ENCODE measurements around the gene GALNT17. TPM values are rescaled to one million over a fixed set of nuclear protein-coding genes. Genes with fewer than 3 reads are reported as not detected.
A peak's percentile ranks its signal among the peaks of the same experiment; 100 is the strongest.

GALNT17 gene
- total RNA-seq, 1 donor from 2014 or later = 20.2 TPM

GRCh38 chr7:71457021-71457420 is 325.1 kb downstream of the GALNT17 start:
- no peak overlapping the region for H3K4me3 Mint-ChIP-seq
- TF ChIP-seq, protein P1, sequence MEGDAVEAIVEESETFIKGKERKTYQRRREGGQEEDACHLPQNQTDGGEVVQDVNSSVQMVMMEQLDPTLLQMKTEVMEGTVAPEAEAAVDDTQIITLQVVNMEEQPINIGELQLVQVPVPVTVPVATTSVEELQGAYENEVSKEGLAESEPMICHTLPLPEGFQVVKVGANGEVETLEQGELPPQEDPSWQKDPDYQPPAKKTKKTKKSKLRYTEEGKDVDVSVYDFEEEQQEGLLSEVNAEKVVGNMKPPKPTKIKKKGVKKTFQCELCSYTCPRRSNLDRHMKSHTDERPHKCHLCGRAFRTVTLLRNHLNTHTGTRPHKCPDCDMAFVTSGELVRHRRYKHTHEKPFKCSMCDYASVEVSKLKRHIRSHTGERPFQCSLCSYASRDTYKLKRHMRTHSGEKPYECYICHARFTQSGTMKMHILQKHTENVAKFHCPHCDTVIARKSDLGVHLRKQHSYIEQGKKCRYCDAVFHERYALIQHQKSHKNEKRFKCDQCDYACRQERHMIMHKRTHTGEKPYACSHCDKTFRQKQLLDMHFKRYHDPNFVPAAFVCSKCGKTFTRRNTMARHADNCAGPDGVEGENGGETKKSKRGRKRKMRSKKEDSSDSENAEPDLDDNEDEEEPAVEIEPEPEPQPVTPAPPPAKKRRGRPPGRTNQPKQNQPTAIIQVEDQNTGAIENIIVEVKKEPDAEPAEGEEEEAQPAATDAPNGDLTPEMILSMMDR (conservative IDR thresholded peaks at IDR 0.05) = no peak
- no peak for DNase-seq (ENCODE audit: extremely low spot score, unreplicated experiment)
- H3K9me3 Mint-ChIP-seq = peaks cover 3% of the 10 kb centered on the region
- peaks cover 29% of the 10 kb centered on the region for H3K4me1 Mint-ChIP-seq (ENCODE audit: unreplicated experiment)
- peaks cover 2% of the 10 kb centered on the region for H3K27me3 Mint-ChIP-seq
- peak overlapping the region; percentile 30 for H3K27ac Mint-ChIP-seq
- no peaks in the 10 kb centered on the region for H3K36me3 Mint-ChIP-seq

DNA sequence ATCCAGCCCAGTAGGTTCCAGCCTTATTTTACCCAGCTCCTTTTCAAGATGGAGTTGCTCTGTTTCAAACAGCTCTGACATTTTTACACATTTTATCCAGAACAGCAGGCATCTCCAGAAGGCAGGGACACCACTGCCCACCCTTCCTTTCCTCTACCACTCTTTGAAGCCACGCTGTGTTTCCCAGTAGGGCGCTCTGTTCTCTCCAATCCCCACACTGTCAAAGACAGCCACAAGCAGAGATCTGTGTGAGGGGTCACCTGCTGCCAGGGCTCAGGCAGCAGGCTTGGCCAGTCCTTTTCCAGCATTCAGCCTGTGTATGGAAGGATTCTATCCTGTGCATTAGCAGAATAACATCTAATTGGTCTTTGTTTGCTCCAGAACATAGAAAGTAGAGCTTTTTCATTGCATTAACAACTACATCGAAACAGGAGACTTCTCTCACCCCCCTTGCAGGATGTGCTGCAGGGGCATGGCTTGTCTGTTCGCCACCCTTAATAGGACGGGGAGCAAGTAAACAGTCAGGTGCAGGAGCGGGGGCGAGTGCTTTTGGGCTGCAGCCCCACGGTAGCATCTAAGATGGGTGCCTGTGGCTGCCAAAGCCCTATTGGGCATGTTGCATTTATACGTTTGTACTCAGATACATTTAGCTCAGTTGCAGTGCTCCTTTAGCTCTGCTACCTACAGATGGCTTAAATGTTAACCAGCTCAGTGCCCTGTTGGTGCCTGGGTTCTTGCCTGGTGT is 326.1 kb downstream of the GALNT17 start:
- Mint-ChIP-seq H3K27me3 (peaks cover 5% of the 10 kb centered on the region), H3K4me1 (ENCODE audit: unreplicated experiment) (peaks cover 27% of the 10 kb centered on the region), H3K9me3 (peaks cover 12% of the 10 kb centered on the region), H3K27ac (peak overlapping the region; percentile 30), H3K4me3 (peak overlapping the region; percentile 33), H3K36me3 (peaks cover 3% of the 10 kb centered on the region)
- DNase-seq (ENCODE audit: extremely low spot score, unreplicated experiment) = no peak
- TF ChIP-seq, protein P1 (conservative IDR thresholded peaks at IDR 0.05) = no peak

GRCh38 chr7:71459132-71459531 is 327.2 kb downstream of the GALNT17 start:
- Mint-ChIP-seq H3K27me3 (peaks cover 5% of the 10 kb centered on the region), H3K9me3 (peaks cover 12% of the 10 kb centered on the region), H3K4me3 (no peak overlapping the region), H3K36me3 (peaks cover 7% of the 10 kb centered on the region), H3K27ac (no peak overlapping the region), H3K4me1 (ENCODE audit: unreplicated experiment) (peaks cover 27% of the 10 kb centered on the region)
- TF ChIP-seq, protein P1 (conservative IDR thresholded peaks at IDR 0.05) = no peak
- no peak for DNase-seq (ENCODE audit: extremely low spot score, unreplicated experiment)

GRCh38 chr7:71461572-71461971 is 329.6 kb downstream of the GALNT17 start:
- peaks cover 27% of the 10 kb centered on the region for H3K4me1 Mint-ChIP-seq (ENCODE audit: unreplicated experiment)

GRCh38 chr7:71465741-71466189 is 333.8 kb downstream of the GALNT17 start:
- H3K9me3 Mint-ChIP-seq = peaks cover 20% of the 10 kb centered on the region
- no peak for DNase-seq (ENCODE audit: extremely low spot score, unreplicated experiment)
- TF ChIP-seq, protein P1 (conservative IDR thresholded peaks at IDR 0.05) = no peak
- H3K4me3 Mint-ChIP-seq = no peak overlapping the region
- H3K27ac Mint-ChIP-seq = no peak overlapping the region
- peaks cover 13% of the 10 kb centered on the region for H3K36me3 Mint-ChIP-seq
- H3K4me1 Mint-ChIP-seq (ENCODE audit: unreplicated experiment) = peaks cover 14% of the 10 kb centered on the region
- H3K27me3 Mint-ChIP-seq = peaks cover 2% of the 10 kb centered on the region

More at GRCh38 chr7:71461572-71461971, 329.6 kb downstream of the GALNT17 start:
- TF ChIP-seq, protein P1 (conservative IDR thresholded peaks at IDR 0.05) = no peak
- H3K36me3 Mint-ChIP-seq = peaks cover 7% of the 10 kb centered on the region
- H3K27me3 Mint-ChIP-seq = peaks cover 5% of the 10 kb centered on the region
- H3K27ac Mint-ChIP-seq = no peak overlapping the region
- no peak overlapping the region for H3K4me3 Mint-ChIP-seq
- peaks cover 11% of the 10 kb centered on the region for H3K9me3 Mint-ChIP-seq
- no peak for DNase-seq (ENCODE audit: extremely low spot score, unreplicated experiment)
